MCF 10A (cell line): ENCODE results near the gene ADAMTSL1. TPM values are rescaled to one million over a fixed set of nuclear protein-coding genes. Genes with fewer than 3 reads are reported as not detected.

Source experiments
- BruUV-seq: library from RNA; stranded (reverse); fragments of 400-500 nt; replicated peaks from 2 replicates; lab custom pipeline; 2021; lab: Mats Ljungman, UMichigan
- CTCF ChIA-PET: fragments of 300-600 bp; sonication (Branson Sonifier 250); formaldehyde crosslinking; extraction: SDS; loops from one replicate; lab custom pipeline; 2021; ENCODE audit warnings: antibody characterized with exemption, inconsistent platforms; lab: Yijun Ruan, JAX
- POLR2A ChIA-PET: fragments of 300-600, 350-650 bp; sonication (Branson Sonifier 250); formaldehyde crosslinking; extraction: SDS; loops from one replicate; lab custom pipeline; 2020; ENCODE audit warnings: antibody characterized with exemption, inconsistent platforms; lab: Yijun Ruan, JAX
- DNase-seq: peaks from one replicate; pipeline ENCODE4 v3.0.0-alpha.2; 2018; ENCODE audit not compliant: unreplicated experiment
- H3K27ac Mint-ChIP-seq: one replicate; pipeline ENCODE4 v1.8.0; 2022; ENCODE audit warnings: mild to moderate bottlenecking, low read depth, mixed read lengths; ENCODE audit not compliant: unreplicated experiment
- H3K27me3 Mint-ChIP-seq: one replicate; pipeline ENCODE4 v1.8.0; 2022; ENCODE audit warnings: mixed read lengths; ENCODE audit not compliant: insufficient read depth, unreplicated experiment
- H3K36me3 Mint-ChIP-seq: one replicate; pipeline ENCODE4 v1.8.0; 2022; ENCODE audit warnings: mild to moderate bottlenecking, moderate library complexity, mixed read lengths; ENCODE audit not compliant: insufficient read depth, unreplicated experiment
- H3K4me1 Mint-ChIP-seq: one replicate; pipeline ENCODE4 v1.8.0; 2022; ENCODE audit warnings: mixed read lengths; ENCODE audit not compliant: insufficient read depth, unreplicated experiment
- H3K4me3 Mint-ChIP-seq: one replicate; pipeline ENCODE4 v1.8.0; 2022; ENCODE audit warnings: mild to moderate bottlenecking, moderate library complexity, mixed read lengths; ENCODE audit not compliant: unreplicated experiment
- H3K9me3 Mint-ChIP-seq: one replicate; pipeline ENCODE4 v1.8.0; 2022; ENCODE audit warnings: mixed read lengths; ENCODE audit not compliant: unreplicated experiment
- intact Hi-C: fragments of 100-400 bp; cut with micrococcal nuclease; formaldehyde crosslinking; loops from 2 replicates; pipeline ENCODE4 v1.14.1; 2022
- total RNA-seq: library from RNA; stranded (reverse); gene quantifications from 2 replicates; pipeline ENCODE4 v1.2.3, GENCODE V29; 2022
- TF ChIP-seq, protein P1 (sequence below): fragments of 200-600 bp; IDR thresholded peaks from one replicate; pipeline ENCODE4 v1.8.0; 2022; ENCODE audit warnings: antibody characterized with exemption, mild to moderate bottlenecking; ENCODE audit not compliant: unreplicated experiment

Gene ADAMTSL1
- total RNA-seq, 1 experiment from 2014 or later: not detected

DNA sequence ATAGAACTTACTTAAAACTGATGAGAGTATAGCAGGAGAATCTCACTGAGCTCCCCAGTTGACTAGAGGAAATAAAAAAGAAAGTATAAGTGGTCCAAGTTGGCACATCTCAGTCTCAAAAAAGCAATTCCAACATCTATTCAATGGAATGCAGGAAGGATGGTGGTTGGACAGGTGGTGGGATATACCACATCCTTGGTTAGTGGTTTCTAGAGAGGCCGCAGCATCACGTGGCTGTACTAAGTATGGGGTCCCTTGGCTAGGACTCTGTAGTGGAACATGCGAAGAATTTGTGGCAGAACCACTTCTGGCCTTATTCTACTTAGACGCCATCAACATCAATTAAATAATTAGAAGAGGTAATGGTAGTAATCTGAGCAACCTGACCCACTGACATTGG lies 326.6 kb downstream of the ADAMTSL1 start:
- intact Hi-C loops: no loop called here
- Mint-ChIP-seq H3K27me3 (no peaks in the 10 kb centered on the region), H3K4me3 (no peak overlapping the region), H3K9me3 (no peaks in the 10 kb centered on the region), H3K36me3 (no peaks in the 10 kb centered on the region), H3K27ac (no peak overlapping the region), H3K4me1 (no peaks in the 10 kb centered on the region)
- BruUV-seq: no TSS peak
- TF ChIP-seq, protein P1, sequence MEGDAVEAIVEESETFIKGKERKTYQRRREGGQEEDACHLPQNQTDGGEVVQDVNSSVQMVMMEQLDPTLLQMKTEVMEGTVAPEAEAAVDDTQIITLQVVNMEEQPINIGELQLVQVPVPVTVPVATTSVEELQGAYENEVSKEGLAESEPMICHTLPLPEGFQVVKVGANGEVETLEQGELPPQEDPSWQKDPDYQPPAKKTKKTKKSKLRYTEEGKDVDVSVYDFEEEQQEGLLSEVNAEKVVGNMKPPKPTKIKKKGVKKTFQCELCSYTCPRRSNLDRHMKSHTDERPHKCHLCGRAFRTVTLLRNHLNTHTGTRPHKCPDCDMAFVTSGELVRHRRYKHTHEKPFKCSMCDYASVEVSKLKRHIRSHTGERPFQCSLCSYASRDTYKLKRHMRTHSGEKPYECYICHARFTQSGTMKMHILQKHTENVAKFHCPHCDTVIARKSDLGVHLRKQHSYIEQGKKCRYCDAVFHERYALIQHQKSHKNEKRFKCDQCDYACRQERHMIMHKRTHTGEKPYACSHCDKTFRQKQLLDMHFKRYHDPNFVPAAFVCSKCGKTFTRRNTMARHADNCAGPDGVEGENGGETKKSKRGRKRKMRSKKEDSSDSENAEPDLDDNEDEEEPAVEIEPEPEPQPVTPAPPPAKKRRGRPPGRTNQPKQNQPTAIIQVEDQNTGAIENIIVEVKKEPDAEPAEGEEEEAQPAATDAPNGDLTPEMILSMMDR: no peak
- CTCF ChIA-PET: interaction anchor here (1.2 kb wide), 1 partner anchor 10 kb away, joined by 5 read pairs; no protein-coding TSS in a partner anchor
- POLR2A ChIA-PET: interaction anchor here (0.6 kb wide), 1 partner anchor 450 kb away, joined by 3 read pairs; no protein-coding TSS in a partner anchor
- no peak for DNase-seq

DNA sequence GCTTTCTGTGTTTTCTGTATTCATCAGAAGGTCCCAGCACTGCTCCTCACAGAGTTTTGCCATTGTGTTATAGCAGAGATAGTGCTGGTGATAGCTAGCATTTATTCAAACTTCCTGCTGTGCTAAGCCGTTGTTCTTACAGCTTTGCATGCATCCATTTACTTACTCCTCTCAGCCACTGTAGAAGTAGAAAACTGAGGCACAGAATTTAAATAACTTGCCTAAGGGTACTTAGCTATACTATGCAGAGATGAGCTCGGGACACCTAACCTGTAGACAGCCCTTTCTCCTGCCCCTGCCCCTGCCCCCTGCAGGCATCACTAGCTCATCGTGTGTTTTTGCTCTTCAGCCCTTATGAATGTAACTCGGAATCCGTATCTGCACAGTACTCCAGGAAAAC lies 331.4 kb downstream of the ADAMTSL1 start:
- CTCF ChIA-PET: interaction anchor here (0.6 kb wide), 1 partner anchor 539 kb away, joined by 5 read pairs; no protein-coding TSS in a partner anchor
- intact Hi-C loops: no loop called here
- Mint-ChIP-seq H3K9me3 (no peaks in the 10 kb centered on the region), H3K27me3 (no peaks in the 10 kb centered on the region), H3K36me3 (no peaks in the 10 kb centered on the region), H3K27ac (no peak overlapping the region), H3K4me3 (no peak overlapping the region), H3K4me1 (no peaks in the 10 kb centered on the region)
- DNase-seq: no peak
- TF ChIP-seq, protein P1: no peak
- POLR2A ChIA-PET: no interaction called here
- BruUV-seq: no TSS peak

DNA sequence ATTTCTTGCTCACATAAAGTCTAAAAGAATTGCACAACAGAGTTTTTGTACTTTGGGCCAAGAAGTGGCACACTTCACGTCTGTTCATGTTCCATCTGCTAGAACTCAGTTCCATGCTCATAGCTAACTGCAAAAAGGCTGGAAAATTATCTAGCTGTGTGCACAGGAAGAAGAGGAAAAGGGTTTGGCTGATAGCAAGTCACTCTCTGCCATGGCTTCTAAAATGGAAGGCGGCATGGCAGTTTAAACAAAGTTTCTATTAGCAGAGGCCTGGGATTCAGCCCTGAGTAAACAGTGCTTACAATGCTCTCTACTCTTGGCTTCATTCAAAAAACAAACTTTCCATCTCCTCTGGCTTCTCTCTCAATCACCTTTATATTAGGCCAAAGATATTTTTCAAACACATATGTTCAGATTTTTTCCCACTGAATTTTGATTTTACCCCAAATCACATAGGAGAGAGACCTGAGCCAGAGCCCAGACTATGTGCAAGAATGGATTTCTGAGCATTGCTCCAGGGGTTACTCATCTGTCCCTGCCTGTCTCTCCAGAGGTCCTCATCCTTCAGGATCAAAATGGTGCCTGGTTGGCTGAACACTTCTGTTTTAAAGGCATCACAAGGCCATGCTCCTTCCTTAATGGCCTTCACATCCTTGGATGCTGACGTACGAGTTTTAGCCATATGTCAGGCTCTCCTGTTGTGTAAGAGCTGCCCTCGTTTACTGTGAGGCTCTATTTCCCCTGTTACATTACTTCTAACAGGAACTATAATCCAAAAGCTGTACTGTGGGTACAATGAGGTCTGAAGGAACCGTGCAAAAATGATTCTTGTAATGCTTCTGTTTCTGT lies 332.5 kb downstream of the ADAMTSL1 start:
- TF ChIP-seq, protein P1: no peak
- no peak overlapping the region for H3K27ac Mint-ChIP-seq
- H3K4me3 Mint-ChIP-seq: no peak overlapping the region
- ChIA-PET POLR2A (no interaction called here), CTCF (no interaction called here)
- H3K27me3 Mint-ChIP-seq: no peaks in the 10 kb centered on the region
- intact Hi-C loops: no loop called here
- H3K4me1 Mint-ChIP-seq: no peaks in the 10 kb centered on the region
- no peak for DNase-seq
- BruUV-seq: no TSS peak
- H3K36me3 Mint-ChIP-seq: no peaks in the 10 kb centered on the region
- H3K9me3 Mint-ChIP-seq: no peaks in the 10 kb centered on the region

DNA sequence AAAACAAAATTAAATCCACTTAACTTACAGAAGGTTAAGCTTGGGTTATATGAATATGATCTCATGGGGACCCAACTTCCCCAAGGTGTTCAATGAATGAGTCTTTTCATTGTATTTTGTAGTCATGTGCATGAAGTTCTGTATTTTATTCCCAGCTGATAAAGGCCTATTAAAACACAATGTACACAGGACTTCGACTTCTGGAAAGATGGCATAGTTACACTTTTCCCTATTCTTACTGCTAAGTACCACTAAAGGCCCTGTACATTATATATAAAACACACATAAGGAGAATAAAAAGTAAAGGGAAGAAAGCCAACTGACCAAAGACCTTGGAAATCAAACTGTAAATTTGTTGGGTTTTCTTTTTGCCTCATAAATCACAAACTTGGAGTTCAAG lies 336.6 kb downstream of the ADAMTSL1 start:
- H3K4me1 Mint-ChIP-seq: no peaks in the 10 kb centered on the region
- no peak for DNase-seq
- H3K27ac Mint-ChIP-seq: no peak overlapping the region
- H3K4me3 Mint-ChIP-seq: no peak overlapping the region
- TF ChIP-seq, protein P1: no peak
- ChIA-PET POLR2A (no interaction called here), CTCF (no interaction called here)
- intact Hi-C loops: no loop called here
- H3K9me3 Mint-ChIP-seq: no peaks in the 10 kb centered on the region
- H3K36me3 Mint-ChIP-seq: no peaks in the 10 kb centered on the region
- no peaks in the 10 kb centered on the region for H3K27me3 Mint-ChIP-seq
- no TSS peak for BruUV-seq
